Jurkat, Clone E6-1 (cell line): ENCODE measurements around the gene CFAP43.

Source experiments
- DNase-seq: peaks from one replicate; pipeline ENCODE4 v3.0.0-alpha.2; 2011; ENCODE audit warnings: low read depth, low spot score
- H3K4me3 ChIP-seq: 2 replicates; pipeline ENCODE4 v1.5.1; 2011; ENCODE audit warnings: mild to moderate bottlenecking, low read length, control low read depth, moderate library complexity

Gene CFAP43

GRCh38 chr10:104104926-104105325 lies 127.2 kb downstream of the CFAP43 start:
- H3K4me3 ChIP-seq, result no peak overlapping the region
- no peak for DNase-seq

GRCh38 chr10:104104418-104104817 lies 127.7 kb downstream of the CFAP43 start:
- H3K4me3 ChIP-seq, result no peak overlapping the region
- no peak for DNase-seq

GRCh38 chr10:104103956-104104355 lies 128.2 kb downstream of the CFAP43 start:
- H3K4me3 ChIP-seq, result no peak overlapping the region
- DNase-seq, result no peak

- no peak for DNase-seq
- no peak overlapping the region for H3K4me3 ChIP-seq
Measured at GRCh38 chr10:104101902-104102301, 130.3 kb downstream of the CFAP43 start.

- H3K4me3 ChIP-seq, result no peak overlapping the region
- DNase-seq, result no peak
Measured at GRCh38 chr10:104100795-104101194, 131.4 kb downstream of the CFAP43 start.

GRCh38 chr10:104099941-104100340 lies 132.2 kb downstream of the CFAP43 start:
- DNase-seq, result no peak

GRCh38 chr10:104099269-104099668 lies 132.9 kb downstream of the CFAP43 start:
- DNase-seq, result no peak
- H3K4me3 ChIP-seq, result no peak overlapping the region

More at GRCh38 chr10:104099941-104100340, 132.2 kb downstream of the CFAP43 start:
- no peak overlapping the region for H3K4me3 ChIP-seq

- no peak for DNase-seq
- no peak overlapping the region for H3K4me3 ChIP-seq
Measured at GRCh38 chr10:104098358-104098925, 133.7 kb downstream of the CFAP43 start.

- DNase-seq, result no peak
- no peak overlapping the region for H3K4me3 ChIP-seq
Measured at GRCh38 chr10:104096692-104097091, 135.5 kb downstream of the CFAP43 start.

- no peak for DNase-seq
Measured at GRCh38 chr10:104092749-104093148, 139.4 kb downstream of the CFAP43 start.

GRCh38 chr10:104090611-104091010 lies 141.6 kb downstream of the CFAP43 start:
- no peak for DNase-seq
- H3K4me3 ChIP-seq, result no peak overlapping the region

More at GRCh38 chr10:104092749-104093148, 139.4 kb downstream of the CFAP43 start:
- H3K4me3 ChIP-seq, result no peak overlapping the region

- H3K4me3 ChIP-seq, result no peak overlapping the region
- no peak for DNase-seq
Measured at GRCh38 chr10:104089621-104090020, 142.5 kb downstream of the CFAP43 start.

GRCh38 chr10:104088239-104088638 lies 143.9 kb downstream of the CFAP43 start:
- no peak overlapping the region for H3K4me3 ChIP-seq
- no peak for DNase-seq

GRCh38 chr10:104085801-104086400 lies 146.3 kb downstream of the CFAP43 start, which contains the start of gene COL17A1:
Gene COL17A1, minus strand, starts transcription at chr10:104085880. Its CDS starts 5,207 bp downstream, at chr10:104080673.
- H3K4me3 ChIP-seq, result no peak within 1 kb of the TSS
- no peak for DNase-seq

GRCh38 chr10:104084482-104085142 lies 147.6 kb downstream of the CFAP43 start:
- no peak for DNase-seq
- H3K4me3 ChIP-seq, result no peak overlapping the region

GRCh38 chr10:104081998-104082397 lies 150.2 kb downstream of the CFAP43 start:
- H3K4me3 ChIP-seq, result no peak overlapping the region
- DNase-seq, result no peak

GRCh38 chr10:104080762-104081161 lies 151.4 kb downstream of the CFAP43 start:
- H3K4me3 ChIP-seq, result no peak overlapping the region
- peak; percentile 25 for DNase-seq
